ENCODE results near the gene ORC1.

- no peak for TF ChIP-seq POLR2A (IDR thresholded peaks at IDR 0.05; ENCODE audit: borderline replicate concordance, extremely low read depth, insufficient read depth, insufficient read length)
- TF ChIP-seq ELF1 (IDR thresholded peaks at IDR 0.05; ENCODE audit: borderline replicate concordance, low read depth): no peak
- no peak for TF ChIP-seq CTCF (IDR thresholded peaks at IDR 0.05 in 2 of 3, conservative IDR thresholded peaks at IDR 0.05 in 1 of 3; ENCODE audit: borderline replicate concordance in 1 of 3, insufficient read depth in 1 of 3, low read depth in 2 of 3, low read length in 2 of 3)
- TF ChIP-seq MAX (IDR thresholded peaks at IDR 0.05): no peak
- TF ChIP-seq REST (IDR thresholded peaks at IDR 0.05; ENCODE audit: low read depth): no peak
- no peak for TF ChIP-seq EZH2 (IDR thresholded peaks at IDR 0.05)
- TF ChIP-seq TCF7L2 (IDR thresholded peaks at IDR 0.05; ENCODE audit: borderline replicate concordance, extremely low read depth, insufficient read depth, insufficient read length): no peak
- no peak for TF ChIP-seq POLR2AphosphoS5 (IDR thresholded peaks at IDR 0.05; ENCODE audit: low read depth, low read length)
- TF ChIP-seq YY1 (IDR thresholded peaks at IDR 0.05; ENCODE audit: extremely low read depth, insufficient replicate concordance, low read depth, low read length): no peak
- TF ChIP-seq ATF3 (IDR thresholded peaks at IDR 0.05): no peak
These were observed 18.8 kb downstream of the ORC1 start for GRCh38 chr1:52385376-52385775.

All from HCT116 (cell line).